Measurements from ENCODE around the gene LIN7B. TPM values are rescaled to one million over a fixed set of nuclear protein-coding genes. Genes with fewer than 3 reads are reported as not detected.

The LIN7B gene
- total and polyA plus RNA-seq, 2 of the 13 experiments (the other 11 are each of a cell fraction or from before 2014, with no cell fraction given): 5.3 to 7.6 TPM

DNA sequence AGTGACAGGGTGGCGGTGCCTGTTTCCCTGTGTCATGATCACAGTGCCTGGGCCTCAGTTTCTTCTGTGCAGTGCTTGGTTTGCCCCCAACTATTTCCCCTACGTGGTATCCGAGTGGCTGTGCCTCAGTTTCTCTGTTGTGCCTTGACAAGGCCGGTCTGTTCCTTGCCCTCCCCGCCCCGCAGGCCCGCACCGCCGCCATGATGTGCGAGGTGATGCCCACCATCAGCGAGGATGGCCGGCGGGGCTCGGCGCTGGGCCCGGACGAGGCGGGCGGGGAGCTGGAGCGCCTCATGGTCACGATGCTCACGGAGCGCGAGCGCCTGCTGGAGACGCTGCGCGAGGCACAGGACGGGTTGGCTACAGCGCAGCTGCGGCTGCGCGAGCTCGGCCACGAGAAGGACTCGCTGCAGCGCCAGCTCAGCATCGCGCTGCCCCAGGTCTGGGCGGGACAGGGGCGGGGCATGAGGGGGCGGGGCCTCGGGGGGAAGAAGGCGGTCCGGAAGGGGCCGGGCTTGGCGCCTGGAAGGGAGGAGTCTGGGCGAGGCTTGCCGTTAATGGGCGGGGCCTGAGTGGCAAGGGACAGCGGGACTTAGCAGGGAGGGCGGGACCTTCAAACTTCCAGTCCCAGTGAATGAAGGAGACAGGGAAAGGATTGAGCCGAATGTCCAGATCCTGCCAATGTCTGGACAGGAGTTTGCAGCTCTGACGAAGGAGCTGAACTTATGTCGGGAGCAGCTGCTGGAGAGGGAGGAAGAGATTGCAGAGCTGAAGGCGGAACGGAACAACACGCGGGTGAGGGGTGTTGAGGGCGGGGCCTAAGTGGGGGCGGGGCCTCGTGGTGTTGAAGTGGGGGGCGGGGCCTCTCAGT lies 13.7 kb downstream of the LIN7B start (continued):
- TF ChIP-seq, protein P1, sequence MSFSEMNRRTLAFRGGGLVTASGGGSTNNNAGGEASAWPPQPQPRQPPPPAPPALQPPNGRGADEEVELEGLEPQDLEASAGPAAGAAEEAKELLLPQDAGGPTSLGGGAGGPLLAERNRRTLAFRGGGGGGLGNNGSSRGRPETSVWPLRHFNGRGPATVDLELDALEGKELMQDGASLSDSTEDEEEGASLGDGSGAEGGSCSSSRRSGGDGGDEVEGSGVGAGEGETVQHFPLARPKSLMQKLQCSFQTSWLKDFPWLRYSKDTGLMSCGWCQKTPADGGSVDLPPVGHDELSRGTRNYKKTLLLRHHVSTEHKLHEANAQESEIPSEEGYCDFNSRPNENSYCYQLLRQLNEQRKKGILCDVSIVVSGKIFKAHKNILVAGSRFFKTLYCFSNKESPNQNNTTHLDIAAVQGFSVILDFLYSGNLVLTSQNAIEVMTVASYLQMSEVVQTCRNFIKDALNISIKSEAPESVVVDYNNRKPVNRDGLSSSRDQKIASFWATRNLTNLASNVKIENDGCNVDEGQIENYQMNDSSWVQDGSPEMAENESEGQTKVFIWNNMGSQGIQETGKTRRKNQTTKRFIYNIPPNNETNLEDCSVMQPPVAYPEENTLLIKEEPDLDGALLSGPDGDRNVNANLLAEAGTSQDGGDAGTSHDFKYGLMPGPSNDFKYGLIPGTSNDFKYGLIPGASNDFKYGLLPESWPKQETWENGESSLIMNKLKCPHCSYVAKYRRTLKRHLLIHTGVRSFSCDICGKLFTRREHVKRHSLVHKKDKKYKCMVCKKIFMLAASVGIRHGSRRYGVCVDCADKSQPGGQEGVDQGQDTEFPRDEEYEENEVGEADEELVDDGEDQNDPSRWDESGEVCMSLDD (CRISPR knock-in tag; IDR thresholded peaks at IDR 0.05; ENCODE audit: borderline replicate concordance): peak; percentile 95; the same call in 1 of the 2 replicates
- peak; percentile 92; the same call in 1 of the 2 replicates for TF ChIP-seq ZNF350 (CRISPR knock-in tag; IDR thresholded peaks at IDR 0.05; ENCODE audit: borderline replicate concordance, low read depth)
- no peak for TF ChIP-seq HMGA1 (CRISPR knock-in tag; conservative IDR thresholded peaks at IDR 0.05)
- TF ChIP-seq SOX5 (CRISPR knock-in tag; IDR thresholded peaks at IDR 0.05; ENCODE audit: borderline replicate concordance): peak; percentile 71
- peak; percentile 100 for TF ChIP-seq ZFP82 (CRISPR knock-in tag; IDR thresholded peaks at IDR 0.05; ENCODE audit: borderline replicate concordance)
- TF ChIP-seq ZMYM2 (CRISPR knock-in tag; IDR thresholded peaks at IDR 0.05): peak; percentile 93
- TF ChIP-seq TOPORS (CRISPR knock-in tag; IDR thresholded peaks at IDR 0.05): peak; percentile 100
- TF ChIP-seq, protein P2, sequence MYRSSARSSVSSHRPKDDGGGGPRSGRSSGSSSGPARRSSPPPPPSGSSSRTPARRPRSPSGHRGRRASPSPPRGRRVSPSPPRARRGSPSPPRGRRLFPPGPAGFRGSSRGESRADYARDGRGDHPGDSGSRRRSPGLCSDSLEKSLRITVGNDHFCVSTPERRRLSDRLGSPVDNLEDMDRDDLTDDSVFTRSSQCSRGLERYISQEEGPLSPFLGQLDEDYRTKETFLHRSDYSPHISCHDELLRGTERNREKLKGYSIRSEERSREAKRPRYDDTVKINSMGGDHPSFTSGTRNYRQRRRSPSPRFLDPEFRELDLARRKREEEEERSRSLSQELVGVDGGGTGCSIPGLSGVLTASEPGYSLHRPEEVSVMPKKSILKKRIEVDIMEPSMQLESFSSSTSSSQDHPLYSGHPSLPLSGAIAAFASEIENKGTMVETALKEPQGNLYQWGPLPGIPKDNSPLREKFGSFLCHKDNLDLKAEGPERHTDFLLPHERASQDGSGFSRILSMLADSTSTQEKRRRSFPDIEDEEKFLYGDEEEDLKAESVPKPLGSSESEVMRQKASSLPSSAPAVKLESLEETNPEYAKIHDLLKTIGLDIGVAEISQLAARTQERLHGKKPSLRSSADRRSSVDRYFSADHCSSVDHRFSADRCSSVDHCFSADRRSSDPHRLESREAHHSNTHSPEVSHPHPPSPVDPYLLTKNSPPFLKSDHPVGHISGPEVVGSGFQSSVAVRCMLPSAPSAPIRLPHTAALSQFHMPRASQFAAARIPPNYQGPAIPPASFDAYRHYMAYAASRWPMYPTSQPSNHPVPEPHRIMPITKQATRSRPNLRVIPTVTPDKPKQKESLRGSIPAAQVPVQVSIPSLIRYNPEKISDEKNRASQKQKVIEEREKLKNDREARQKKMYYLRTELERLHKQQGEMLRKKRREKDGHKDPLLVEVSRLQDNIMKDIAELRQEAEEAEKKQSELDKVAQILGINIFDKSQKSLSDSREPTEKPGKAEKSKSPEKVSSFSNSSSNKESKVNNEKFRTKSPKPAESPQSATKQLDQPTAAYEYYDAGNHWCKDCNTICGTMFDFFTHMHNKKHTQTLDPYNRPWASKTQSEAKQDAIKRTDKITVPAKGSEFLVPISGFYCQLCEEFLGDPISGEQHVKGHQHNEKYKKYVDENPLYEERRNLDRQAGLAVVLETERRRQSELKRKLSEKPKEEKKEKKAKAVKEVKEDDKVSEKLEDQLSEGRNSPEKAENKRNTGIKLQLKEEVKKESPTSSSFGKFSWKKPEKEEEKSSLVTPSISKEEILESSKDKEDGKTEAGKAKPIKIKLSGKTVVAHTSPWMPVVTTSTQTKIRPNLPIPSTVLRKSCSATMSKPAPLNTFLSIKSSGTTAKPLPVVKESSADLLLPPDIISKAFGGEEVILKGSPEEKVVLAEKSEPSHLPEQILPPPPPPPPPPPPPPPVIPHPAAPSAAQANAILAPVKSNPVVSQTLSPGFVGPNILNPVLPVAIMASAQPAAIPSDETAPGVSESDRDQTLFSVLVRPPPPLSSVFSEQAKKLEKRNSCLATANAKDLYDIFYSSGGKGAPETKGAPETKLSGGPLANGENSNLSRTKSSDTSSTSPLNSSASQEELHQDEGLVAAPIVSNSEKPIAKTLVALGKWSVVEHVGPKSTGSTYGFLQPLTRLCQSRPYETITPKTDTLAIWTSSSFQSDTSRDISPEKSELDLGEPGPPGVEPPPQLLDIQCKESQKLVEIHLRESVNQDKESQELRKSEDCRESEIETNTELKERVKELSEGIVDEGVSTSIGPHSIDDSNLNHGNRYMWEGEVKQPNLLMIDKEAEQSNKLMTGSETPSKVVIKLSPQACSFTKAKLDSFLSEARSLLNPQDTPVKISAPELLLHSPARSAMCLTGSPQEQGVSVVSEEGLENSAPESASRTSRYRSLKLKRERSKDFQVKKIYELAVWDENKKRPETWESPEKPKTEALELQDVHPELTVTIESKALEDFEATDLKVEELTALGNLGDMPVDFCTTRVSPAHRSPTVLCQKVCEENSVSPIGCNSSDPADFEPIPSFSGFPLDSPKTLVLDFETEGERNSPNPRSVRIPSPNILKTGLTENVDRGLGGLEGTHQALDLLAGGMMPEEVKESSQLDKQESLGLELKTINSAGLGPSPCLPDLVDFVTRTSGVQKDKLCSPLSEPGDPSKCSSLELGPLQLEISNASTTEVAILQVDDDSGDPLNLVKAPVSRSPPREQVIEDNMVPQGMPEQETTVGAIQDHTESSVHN (CRISPR knock-in tag; IDR thresholded peaks at IDR 0.05): peak; percentile 99
- peak; percentile 86 for TF ChIP-seq ZMYM4 (CRISPR knock-in tag; IDR thresholded peaks at IDR 0.05)
- TF ChIP-seq, protein P3, sequence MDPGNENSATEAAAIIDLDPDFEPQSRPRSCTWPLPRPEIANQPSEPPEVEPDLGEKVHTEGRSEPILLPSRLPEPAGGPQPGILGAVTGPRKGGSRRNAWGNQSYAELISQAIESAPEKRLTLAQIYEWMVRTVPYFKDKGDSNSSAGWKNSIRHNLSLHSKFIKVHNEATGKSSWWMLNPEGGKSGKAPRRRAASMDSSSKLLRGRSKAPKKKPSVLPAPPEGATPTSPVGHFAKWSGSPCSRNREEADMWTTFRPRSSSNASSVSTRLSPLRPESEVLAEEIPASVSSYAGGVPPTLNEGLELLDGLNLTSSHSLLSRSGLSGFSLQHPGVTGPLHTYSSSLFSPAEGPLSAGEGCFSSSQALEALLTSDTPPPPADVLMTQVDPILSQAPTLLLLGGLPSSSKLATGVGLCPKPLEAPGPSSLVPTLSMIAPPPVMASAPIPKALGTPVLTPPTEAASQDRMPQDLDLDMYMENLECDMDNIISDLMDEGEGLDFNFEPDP (CRISPR knock-in tag; conservative IDR thresholded peaks at IDR 0.05): peak; percentile 99
- TF ChIP-seq ZFP36 (IDR thresholded peaks at IDR 0.05; ENCODE audit: borderline replicate concordance, low read depth, low read length, partially characterized antibody): no peak
- TF ChIP-seq FOXC1 (CRISPR knock-in tag; IDR thresholded peaks at IDR 0.05; ENCODE audit: borderline replicate concordance): peak; percentile 98
- TF ChIP-seq ZNF282 (IDR thresholded peaks at IDR 0.05; ENCODE audit: partially characterized antibody): no peak
- TF ChIP-seq, protein P4, sequence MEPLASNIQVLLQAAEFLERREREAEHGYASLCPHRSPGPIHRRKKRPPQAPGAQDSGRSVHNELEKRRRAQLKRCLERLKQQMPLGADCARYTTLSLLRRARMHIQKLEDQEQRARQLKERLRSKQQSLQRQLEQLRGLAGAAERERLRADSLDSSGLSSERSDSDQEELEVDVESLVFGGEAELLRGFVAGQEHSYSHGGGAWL (CRISPR knock-in tag; IDR thresholded peaks at IDR 0.05): peak; percentile 100
- TF ChIP-seq SSRP1 (CRISPR knock-in tag; IDR thresholded peaks at IDR 0.05): no peak
- peak; percentile 98 for TF ChIP-seq ZNF44 (CRISPR knock-in tag; IDR thresholded peaks at IDR 0.05)

Data from HepG2 (cell line).